CD1c-positive myeloid dendritic cell (primary cell): ENCODE data around the gene NAP1L4.

Source experiments
- DNase-seq: peaks from one replicate; pipeline ENCODE4 v3.0.0-alpha.2; 2016; ENCODE audit errors: extremely low spot score

Gene NAP1L4

GRCh38 chr11:2923446-2924375 lies 68.4 kb downstream of the NAP1L4 start:
- DNase-seq, result no peak

- DNase-seq, result no peak
These were observed 69.5 kb downstream of the NAP1L4 start for GRCh38 chr11:2922655-2923054.

GRCh38 chr11:2921742-2922493 lies 70.2 kb downstream of the NAP1L4 start:
- no peak for DNase-seq

GRCh38 chr11:2921261-2921660 lies 70.9 kb downstream of the NAP1L4 start:
- no peak for DNase-seq

- DNase-seq, result no peak
These were observed 71.8 kb downstream of the NAP1L4 start for GRCh38 chr11:2920343-2920742.

GRCh38 chr11:2919837-2920236 lies 72.3 kb downstream of the NAP1L4 start:
- DNase-seq, result no peak

GRCh38 chr11:2919188-2919587 lies 72.9 kb downstream of the NAP1L4 start:
- DNase-seq, result no peak

GRCh38 chr11:2917842-2918490 lies 74.2 kb downstream of the NAP1L4 start:
- no peak for DNase-seq

- DNase-seq, result no peak
These were observed 75.1 kb downstream of the NAP1L4 start for GRCh38 chr11:2916892-2917645.

- DNase-seq, result no peak
These were observed 75.8 kb downstream of the NAP1L4 start for GRCh38 chr11:2916114-2916891.

GRCh38 chr11:2915473-2915872 lies 76.7 kb downstream of the NAP1L4 start:
- no peak for DNase-seq

- DNase-seq, result no peak
These were observed 77.5 kb downstream of the NAP1L4 start for GRCh38 chr11:2914455-2915195.

GRCh38 chr11:2913776-2914175 lies 78.4 kb downstream of the NAP1L4 start:
- no peak for DNase-seq

- DNase-seq, result no peak
These were observed 79.1 kb downstream of the NAP1L4 start for GRCh38 chr11:2913019-2913431.

GRCh38 chr11:2912498-2912897 lies 79.6 kb downstream of the NAP1L4 start:
- DNase-seq, result peak; percentile 29

- no peak for DNase-seq
These were observed 80.2 kb downstream of the NAP1L4 start for GRCh38 chr11:2911785-2912391.

GRCh38 chr11:2911088-2911784 lies 80.9 kb downstream of the NAP1L4 start:
- DNase-seq, result no peak

GRCh38 chr11:2910401-2910955 lies 81.7 kb downstream of the NAP1L4 start:
- DNase-seq, result no peak
